Epithelial cell of proximal tubule (primary cell): ENCODE results near the gene DAZAP1. TPM values are rescaled to one million over a fixed set of nuclear protein-coding genes. Genes with fewer than 3 reads are reported as not detected.

ENCODE experiments used
- DNase-seq: peaks from one replicate; pipeline ENCODE4 v3.0.0-alpha.2; 2011; ENCODE audit warnings: low read depth
- H3K4me3 ChIP-seq: 2 replicates; pipeline ENCODE4 v1.5.1; 2011; ENCODE audit warnings: low read depth, mild to moderate bottlenecking, low read length
- CTCF ChIP-seq: conservative IDR thresholded peaks from 2 replicates; pipeline ENCODE4 v1.5.1; 2012; ENCODE audit warnings: low read depth, mild to moderate bottlenecking, low read length
- total RNA-seq: library from RNA; depleted of rRNA; stranded (reverse); fragments of >200 nt; gene quantifications from 2 replicates; pipeline ENCODE4 v1.2.3, GENCODE V29; 2015

DAZAP1 gene
- total RNA-seq, 1 donor from 2014 or later = 53.8 TPM

GRCh38 chr19:1447504-1447903 is 40.1 kb downstream of the DAZAP1 start:
- no peak for TF ChIP-seq CTCF
- DNase-seq = no peak
- no peak overlapping the region for H3K4me3 ChIP-seq

- no peak for DNase-seq
- H3K4me3 ChIP-seq = no peak overlapping the region
- no peak for TF ChIP-seq CTCF
Measured at GRCh38 chr19:1447944-1448343, 40.6 kb downstream of the DAZAP1 start.

- no peak within 1 kb of the TSS for H3K4me3 ChIP-seq
- no peak for DNase-seq
- TF ChIP-seq CTCF = no peak
Measured at GRCh38 chr19:1449467-1450442, 42.4 kb downstream of the DAZAP1 start, which contains the start of gene APC2. Gene APC2, plus strand, starts transcription at chr19:1450121. Its CDS starts 2,881 bp downstream, at chr19:1453002.

GRCh38 chr19:1450735-1451731 is 43.6 kb downstream of the DAZAP1 start:
- H3K4me3 ChIP-seq = no peak overlapping the region
- no peak for TF ChIP-seq CTCF
- DNase-seq = no peak

GRCh38 chr19:1451916-1452801 is 44.8 kb downstream of the DAZAP1 start:
- no peak for DNase-seq
- no peak for TF ChIP-seq CTCF
- H3K4me3 ChIP-seq = no peak overlapping the region
